Renal cortical epithelial cell (primary cell): ENCODE data around the gene TMIGD2. TPM values are rescaled to one million over a fixed set of nuclear protein-coding genes. Genes with fewer than 3 reads are reported as not detected.
"Not testable (repeated sequence)": the region's sequence is repeated elsewhere in the genome, so short reads cannot be mapped to it uniquely, and the experiment has no call there.

Experiments
- DNase-seq: peaks from one replicate; pipeline ENCODE4 v3.0.0-alpha.2; 2011; ENCODE audit warnings: low read depth
- total RNA-seq: library from RNA; depleted of rRNA; stranded (reverse); fragments of >200 nt; gene quantifications from 2 replicates; pipeline ENCODE4 v1.2.3, GENCODE V29; 2014

Gene TMIGD2, protein sequence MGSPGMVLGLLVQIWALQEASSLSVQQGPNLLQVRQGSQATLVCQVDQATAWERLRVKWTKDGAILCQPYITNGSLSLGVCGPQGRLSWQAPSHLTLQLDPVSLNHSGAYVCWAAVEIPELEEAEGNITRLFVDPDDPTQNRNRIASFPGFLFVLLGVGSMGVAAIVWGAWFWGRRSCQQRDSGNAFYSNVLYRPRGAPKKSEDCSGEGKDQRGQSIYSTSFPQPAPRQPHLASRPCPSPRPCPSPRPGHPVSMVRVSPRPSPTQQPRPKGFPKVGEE
- not detected in 2 replicates for total RNA-seq

GRCh38 chr19:4302243-4302640, at the start of gene TMIGD2:
TSS of gene TMIGD2 (minus strand) at chr19:4302389. CDS start at chr19:4302385, 4 bp downstream.
- DNase-seq: no peak

- no peak for DNase-seq
These were observed 48.5 kb upstream of the TMIGD2 start for GRCh38 chr19:4350726-4351125.

- no peak for DNase-seq
These were observed 47.9 kb upstream of the TMIGD2 start for GRCh38 chr19:4350111-4350510.

DNA sequence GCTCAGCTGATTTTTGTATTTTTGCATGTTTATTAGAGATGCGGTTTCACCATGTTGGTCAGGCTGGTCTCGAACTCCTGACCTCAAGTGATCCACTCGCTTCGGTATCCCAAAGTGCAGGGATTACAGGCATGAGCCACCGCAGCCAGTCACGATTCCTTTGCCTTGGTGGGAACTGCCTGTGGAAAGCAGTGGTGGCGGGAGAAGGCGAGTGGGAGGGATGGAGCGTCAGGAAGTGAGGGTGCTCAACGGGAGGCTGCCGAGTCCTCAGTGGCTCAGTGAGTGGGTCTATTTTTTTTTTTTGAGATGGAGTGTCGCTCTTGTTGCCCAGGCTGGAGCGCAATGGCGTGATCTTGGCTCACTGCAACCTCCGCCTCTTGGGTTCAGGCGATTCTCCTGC, 47.0 kb upstream of the TMIGD2 start:
- not testable (repeated sequence) for DNase-seq

GRCh38 chr19:4347521-4347920, 45.3 kb upstream of the TMIGD2 start:
- DNase-seq: no peak

DNA sequence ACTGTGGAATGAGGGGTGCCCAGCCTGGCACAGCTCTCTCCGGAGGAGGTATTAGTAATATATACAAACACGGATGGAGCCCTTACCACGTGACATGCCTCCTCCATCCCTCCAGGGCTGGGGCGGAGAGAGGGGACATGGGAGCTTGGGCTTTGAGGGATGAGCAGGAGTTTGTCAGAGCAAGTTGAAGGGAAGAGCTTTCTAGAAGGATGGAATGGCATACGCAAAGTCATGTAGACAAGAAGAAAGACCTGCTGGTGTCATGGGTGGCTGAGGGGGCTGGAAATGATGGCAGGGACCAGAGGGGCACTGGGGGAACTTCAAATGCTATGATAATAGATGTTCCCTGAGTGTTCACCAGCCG, 43.8 kb upstream of the TMIGD2 start:
- DNase-seq: no peak

DNA sequence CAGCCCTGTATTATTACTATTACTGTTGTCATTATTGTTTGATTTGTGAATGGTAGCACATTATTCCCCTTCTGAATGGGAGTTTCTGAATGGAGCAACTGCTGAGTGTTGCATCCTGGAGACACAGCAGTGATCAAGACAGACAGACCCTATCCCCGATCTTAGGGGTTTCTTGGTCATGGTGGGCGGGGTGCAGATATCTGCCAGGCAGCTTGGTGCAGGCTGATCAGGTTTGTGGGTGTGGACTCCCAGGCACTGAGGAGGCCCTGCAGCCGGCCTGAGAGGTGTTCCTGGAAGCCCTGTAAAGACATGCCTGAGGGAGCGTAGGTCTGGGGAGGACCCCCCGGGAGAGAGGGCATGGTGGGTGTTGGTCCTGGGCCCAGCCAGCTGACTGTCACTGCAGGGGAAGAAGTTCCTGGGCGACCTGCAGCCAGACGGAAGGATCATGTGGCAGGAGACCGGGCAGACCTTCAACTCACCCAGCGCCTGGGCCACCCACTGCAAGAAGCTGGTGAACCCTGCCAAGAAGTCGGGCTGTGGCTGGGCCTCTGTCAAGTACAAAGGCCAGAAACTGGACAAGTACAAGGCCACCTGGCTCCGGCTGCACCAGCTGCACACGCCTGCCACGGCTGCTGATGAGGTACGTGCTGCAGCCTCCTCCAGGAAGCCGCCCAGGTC, 43.3 kb upstream of the TMIGD2 start:
- no peak for DNase-seq

GRCh38 chr19:4343370-4344307, 41.5 kb upstream of the TMIGD2 start, which contains the start of gene MPND:
TSS of gene MPND (plus strand) at chr19:4343562. CDS start at chr19:4343594, 32 bp downstream.
- peak; percentile 46 for DNase-seq

GRCh38 chr19:4342615-4343369, 40.6 kb upstream of the TMIGD2 start:
- peak; percentile 100 for DNase-seq

GRCh38 chr19:4342314-4342614, 40.1 kb upstream of the TMIGD2 start:
- DNase-seq: no peak

DNA sequence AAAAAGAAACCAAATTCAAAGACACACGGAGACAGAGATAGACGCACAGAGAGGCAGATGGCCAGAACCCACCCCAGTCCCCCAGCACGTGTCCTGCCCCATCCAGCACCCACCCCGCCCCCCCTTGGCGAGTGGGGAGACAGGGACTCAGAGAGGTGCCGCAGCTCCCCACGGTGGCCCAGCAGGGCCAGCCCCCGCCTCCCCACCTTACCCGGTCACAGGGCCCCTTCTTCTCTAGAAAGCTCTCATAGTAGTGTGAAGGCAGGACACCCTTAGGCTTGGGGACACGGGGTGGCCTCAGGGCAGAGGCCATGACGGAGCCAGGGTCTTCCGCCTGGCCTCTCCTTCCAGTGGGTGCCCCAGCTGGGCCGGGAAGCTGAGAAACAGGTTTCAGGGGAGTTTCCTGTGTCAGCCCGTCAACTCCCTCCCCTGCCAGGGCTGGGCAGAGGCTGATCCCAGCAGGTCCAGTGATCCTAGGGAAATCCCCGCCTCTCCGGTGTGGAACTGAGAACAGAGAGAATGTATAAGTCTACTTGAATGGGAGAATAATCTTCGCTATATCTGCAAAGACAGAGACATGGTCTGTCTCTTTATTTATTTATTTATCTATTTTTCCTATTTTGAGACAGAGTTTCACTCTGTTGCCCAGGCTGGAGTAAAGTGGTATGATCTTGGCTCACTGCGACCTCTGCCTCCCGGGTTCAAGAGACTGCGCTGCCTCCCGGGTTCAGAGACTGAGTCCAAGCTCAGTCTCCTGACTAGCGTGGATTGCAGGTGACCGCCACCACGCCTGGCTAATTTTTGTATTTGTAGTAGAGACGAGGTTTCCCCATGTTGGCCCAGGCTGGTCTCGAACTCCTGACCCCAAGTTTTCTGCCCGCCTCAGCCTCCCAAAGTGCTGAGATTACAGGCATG, 36.5 kb upstream of the TMIGD2 start, which contains the start of gene STAP2:
Gene STAP2 (minus strand): TSS at position 387 of the 915 bp plus-strand sequence. CDS start 74 bp downstream, at position 313.
- peak; percentile 60 for DNase-seq

DNA sequence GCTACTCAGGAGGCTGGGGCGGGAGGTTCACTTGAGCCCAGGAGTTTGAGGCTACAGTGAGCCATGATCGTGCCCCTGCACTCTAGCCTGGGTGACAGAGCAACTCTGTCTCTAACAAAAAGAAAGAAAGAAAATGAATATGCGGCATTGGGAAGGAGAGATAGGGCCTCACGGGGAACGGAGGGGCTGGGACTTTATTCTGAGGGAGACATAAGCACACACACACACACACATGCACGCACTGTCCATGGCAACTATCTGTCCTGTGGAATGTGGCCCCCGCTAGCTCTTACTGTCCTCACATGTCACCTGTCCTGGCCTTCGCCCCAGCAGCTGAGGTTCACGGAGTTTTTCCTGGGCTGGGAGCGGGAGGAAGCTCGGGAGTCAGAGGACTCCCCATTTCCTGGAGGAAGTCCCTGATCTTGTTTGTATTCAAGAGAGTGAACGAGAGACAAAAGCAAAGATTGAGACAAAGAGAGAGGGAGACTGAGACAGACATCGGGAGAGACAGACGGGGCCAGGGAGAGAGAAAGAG, 35.8 kb upstream of the TMIGD2 start:
- DNase-seq: peak; percentile 5

DNA sequence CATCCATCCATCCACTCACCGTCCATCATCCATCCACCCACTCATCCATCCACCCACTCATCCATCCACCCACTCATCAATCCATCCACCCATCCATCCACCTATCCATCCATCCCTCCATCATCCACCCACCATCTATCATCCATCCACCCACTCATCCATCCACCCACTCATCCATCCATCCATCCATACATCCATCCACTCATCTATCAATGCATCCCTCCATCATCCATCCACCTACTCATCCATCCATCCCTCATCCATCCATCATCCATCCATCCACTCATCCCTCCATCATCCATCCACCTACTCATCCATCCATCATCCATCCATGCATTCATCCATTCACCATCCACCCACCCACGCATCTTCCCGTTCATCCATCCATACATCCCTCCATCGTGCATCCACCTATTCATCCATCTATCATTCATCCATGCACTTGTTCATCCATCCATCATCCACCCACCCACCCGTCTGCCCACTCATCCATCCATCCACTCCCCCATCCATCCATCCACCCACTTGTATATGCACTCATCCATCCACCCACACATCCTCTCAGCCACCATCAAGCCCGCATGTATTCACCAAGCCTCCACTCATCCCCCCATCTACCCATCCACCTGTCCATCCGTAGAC, 32.9 kb upstream of the TMIGD2 start:
- no peak for DNase-seq

- DNase-seq: no peak
These were observed 27.7 kb upstream of the TMIGD2 start for GRCh38 chr19:4329858-4330257.

GRCh38 chr19:4328991-4329681, 26.9 kb upstream of the TMIGD2 start:
- not testable (repeated sequence) for DNase-seq

DNA sequence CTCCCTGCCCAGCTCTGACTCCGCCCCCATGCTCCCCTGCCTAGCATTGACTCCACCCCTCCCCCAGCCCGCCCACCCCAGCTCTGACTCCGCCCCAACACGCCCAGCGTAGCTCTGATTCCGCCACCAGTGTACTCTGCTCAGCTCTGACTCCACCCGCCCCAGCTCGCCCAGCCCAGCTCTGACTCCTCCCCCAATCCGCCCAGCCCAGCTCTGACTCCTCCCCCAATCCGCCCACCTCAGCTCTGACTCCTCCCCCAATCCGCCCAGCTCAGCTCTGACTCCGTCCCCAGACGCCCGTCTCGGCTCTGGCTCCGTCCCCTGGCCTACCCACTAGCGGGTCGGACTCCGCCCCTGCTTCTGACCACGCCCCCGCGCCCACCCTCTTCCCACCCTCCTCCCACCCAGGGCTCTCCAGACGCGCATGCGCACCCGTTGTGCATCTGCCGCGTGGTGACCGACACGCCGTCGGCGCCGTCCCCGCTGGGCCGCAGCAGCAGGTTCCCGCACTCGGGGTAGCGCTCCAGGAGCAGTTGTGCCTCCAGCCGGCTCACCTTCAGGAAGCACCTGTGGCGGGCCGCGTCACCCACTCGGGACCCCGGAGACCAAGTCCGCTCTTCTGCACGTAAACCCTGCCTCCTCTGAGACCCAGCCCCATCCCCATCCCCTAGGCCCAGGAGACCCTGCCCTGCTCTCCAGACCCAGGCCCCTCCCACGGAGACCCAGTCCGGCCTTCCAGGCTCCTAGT, 26.2 kb upstream of the TMIGD2 start:
- peak; percentile 77 for DNase-seq

DNA sequence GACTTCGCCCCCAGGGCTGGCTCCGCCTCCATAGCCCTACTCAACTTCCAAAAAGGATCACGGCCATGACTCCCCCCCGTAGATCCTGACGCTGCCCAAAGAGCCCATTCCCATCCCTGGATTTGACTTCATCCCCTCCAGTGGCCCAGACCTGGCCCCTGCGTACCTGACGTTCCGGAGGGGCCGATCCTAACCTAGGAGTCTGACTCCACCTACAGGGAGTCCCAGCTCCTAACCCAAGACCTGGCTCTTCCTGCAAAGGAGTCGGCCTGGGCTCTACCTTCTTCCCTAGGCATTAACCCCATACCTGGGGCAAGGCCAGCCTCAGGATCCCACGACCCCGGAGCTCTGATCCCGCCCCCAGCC, 25.7 kb upstream of the TMIGD2 start:
- DNase-seq: no peak

DNA sequence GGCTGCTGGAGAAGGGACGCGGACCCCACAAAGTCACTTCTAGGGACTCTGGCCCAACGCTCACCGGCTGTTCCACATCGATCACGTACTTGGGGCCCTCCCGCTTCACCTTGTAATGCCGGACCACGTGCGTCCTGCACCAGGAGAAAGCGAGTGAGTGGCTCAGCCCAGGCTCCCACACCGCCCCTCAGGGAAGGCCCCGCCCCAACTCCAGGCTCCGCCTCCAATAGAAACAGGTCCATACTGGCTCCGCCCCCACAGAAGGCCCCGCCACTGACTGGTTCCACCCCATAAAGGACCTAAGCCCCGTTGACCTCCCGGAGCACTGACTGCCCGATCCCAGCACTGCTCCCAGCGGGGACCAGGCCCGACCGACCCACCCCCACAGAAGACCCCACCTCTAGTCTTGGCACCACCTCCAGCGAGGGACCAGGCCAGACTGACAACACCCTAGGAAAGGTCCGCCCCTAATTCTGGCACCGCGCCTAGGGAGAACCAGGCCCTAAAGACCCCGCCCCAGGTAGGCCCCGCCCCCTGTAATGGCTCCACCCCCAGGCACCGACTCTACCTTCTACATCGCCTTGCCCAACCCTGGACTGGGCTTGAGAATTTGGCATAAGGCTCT, 25.2 kb upstream of the TMIGD2 start:
- DNase-seq: peak; percentile 54
